Activated T-helper 1 cell treated with Interleukin-2 at 50 U/mL for 16 hours (primary cell): Measurements from ENCODE around the gene ARHGAP25.
"Not testable (repeated sequence)": the region's sequence is repeated elsewhere in the genome, so short reads cannot be mapped to it uniquely, and the experiment has no call there.

Experiments
- DNase-seq: peaks from one replicate; pipeline ENCODE4 v3.0.0-alpha.2; 2020; ENCODE audit warnings: low read depth

Gene ARHGAP25

DNA sequence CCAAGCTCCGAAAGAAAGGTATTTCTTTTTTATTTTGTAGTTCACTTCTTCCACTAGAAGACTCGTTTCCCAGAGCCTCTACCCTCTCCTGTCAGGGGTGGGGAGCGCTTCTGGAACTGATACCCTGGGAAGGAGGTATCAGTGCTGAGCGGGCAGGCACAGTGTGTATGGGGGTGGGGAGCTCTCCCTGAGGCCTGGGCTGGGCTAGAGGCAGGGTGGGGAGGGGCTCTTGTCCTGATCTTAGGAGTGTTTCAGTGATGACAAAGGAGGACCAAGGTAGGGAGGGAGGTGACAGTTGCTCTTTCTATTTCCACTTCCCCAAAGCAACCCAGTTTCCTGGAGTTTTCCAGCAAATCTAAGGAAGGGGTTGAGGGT, 65.4 kb downstream of the ARHGAP25 start:
- no peak for DNase-seq

DNA sequence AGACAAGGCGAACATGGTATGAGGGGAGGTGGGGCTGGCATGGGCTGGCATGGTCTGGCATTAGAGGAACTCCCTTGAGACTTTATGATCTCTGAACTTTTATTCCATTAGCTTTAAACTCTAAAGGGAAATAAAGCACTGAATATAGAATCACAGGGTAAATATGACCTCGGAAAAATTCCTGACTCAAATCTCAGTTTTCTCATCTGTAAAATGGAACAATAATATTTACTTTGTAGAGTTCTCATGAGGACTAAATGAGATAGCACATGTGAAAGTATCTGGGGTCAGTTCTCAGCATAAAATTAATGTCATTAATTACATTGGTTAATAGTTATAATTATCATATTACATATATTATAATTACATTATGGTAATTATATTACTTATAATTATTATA, 65.9 kb downstream of the ARHGAP25 start:
- DNase-seq = no peak

GRCh38 chr2:68802161-68802560, 67.5 kb downstream of the ARHGAP25 start:
- DNase-seq = not testable (repeated sequence)

- no peak for DNase-seq
Observed at GRCh38 chr2:68805025-68805424, 70.4 kb downstream of the ARHGAP25 start.

DNA sequence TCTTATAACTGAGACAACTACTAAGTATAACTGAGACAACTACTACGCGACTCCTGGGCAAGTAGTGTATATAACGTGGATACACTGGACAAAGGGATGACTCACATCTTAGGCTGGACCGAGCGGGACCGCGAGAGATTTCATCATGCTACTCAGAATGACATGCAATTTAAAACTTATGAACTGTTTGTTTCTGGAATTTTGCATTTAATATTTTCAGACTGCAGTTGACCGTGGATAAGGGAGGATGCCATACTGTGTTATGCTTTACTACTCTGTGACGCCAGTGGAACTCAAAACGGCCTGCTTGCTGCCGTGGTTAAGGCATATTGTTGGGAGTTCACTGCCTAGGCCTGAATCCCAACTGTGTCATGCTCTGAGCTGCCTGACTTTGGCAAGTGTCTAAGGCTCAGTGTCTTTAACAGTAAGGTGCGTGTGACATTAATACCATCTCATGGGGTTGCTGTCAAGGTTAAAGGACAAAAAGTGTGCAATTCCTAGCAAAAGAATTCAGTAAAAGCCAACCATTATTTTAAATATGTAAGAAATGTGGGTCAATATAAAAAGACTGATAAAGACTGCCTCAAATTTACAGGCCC, 72.0 kb downstream of the ARHGAP25 start:
- no peak for DNase-seq

- DNase-seq = no peak
Observed at GRCh38 chr2:68807821-68808266, 73.2 kb downstream of the ARHGAP25 start.

- no peak for DNase-seq
Observed at GRCh38 chr2:68809324-68810240, 75.0 kb downstream of the ARHGAP25 start.

GRCh38 chr2:68811364-68811763, 76.8 kb downstream of the ARHGAP25 start:
- no peak for DNase-seq

DNA sequence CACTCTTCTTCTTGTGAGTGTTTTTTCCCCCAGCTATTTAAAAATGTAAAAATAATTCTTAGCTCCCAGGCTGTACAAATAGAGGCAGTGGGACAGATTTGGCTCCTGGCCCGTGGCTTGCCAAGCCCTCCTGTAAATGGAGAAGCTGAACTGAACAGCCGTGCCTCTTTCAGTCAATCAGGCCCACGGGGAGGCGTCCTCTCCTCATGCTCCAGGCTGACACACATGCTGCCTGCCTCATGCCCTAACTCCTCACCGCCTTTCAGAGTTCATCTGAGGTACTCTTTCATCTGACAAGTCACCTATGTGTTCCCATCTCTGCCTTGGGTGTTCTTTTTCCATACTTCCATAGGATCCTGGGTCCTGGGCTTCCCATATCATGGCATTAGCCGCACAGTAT, 77.6 kb downstream of the ARHGAP25 start:
- no peak for DNase-seq

DNA sequence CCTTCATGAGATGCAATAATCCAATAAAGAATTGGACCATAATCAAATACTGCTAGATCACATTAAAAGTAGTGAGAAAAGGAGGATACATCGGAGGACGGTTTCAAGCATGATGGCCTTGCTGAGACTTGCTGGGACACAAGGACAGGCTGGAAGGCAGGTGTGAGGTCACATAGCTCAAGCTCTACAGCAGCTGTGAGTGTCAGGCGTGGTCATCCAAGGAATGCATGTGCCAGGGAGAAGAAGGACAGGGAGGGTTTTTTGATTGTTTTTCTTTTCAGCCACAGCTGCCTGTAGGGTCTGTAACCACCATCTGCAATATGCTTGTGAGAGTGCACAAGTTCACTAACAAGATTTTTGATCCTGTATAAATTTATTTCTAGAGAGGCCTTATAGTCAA, 79.0 kb downstream of the ARHGAP25 start:
- DNase-seq = no peak

DNA sequence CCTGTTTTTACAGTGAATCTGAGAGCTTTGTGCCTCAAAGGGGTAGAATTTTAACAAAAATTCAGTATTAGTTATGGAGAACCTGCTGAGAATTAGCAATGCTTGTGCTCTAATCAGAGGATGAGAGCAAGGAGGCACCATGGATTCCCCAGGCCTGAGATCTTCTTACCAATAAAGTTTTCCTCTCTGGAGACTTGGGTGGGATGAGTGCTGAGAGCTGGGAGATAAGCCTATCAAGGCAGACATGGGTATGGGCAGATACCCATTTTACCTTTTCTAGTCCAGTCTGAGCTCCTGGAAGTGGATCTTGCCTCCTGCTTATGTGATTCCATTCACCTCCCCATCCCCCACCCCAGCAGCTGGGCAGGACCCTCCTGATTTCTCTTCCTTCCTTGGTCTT, 82.7 kb downstream of the ARHGAP25 start:
- no peak for DNase-seq

GRCh38 chr2:68819556-68819955, 84.9 kb downstream of the ARHGAP25 start:
- no peak for DNase-seq

DNA sequence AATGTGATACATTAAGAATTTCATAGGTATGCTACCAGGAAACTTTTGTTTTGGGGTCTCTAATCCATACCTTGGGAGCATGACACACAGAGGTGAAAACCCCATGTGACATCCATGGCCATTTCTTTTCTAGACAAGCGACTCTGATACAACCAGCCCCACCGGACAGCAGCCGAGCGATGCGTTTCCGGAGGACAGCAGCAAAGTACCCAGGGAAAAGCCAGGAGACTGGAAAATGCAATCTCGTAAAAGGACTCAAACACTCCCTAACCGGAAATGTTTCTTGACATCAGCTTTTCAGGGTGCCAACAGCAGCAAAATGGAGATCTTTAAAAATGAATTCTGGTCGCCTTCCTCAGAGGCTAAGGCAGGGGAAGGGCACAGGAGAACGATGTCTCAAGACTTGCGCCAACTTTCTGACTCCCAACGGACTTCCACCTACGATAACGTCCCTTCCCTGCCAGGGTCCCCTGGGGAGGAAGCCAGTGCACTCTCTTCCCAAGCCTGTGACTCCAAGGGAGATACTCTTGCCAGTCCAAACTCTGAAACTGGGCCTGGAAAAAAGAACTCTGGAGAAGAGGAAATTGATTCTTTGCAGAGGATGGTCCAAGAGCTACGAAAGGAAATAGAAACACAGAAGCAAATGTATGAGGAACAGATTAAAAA, 87.7 kb downstream of the ARHGAP25 start:
- DNase-seq = no peak

- DNase-seq = no peak
Observed at GRCh38 chr2:68824831-68825230, 90.2 kb downstream of the ARHGAP25 start.

GRCh38 chr2:68825866-68826265, 91.3 kb downstream of the ARHGAP25 start:
- no peak for DNase-seq

DNA sequence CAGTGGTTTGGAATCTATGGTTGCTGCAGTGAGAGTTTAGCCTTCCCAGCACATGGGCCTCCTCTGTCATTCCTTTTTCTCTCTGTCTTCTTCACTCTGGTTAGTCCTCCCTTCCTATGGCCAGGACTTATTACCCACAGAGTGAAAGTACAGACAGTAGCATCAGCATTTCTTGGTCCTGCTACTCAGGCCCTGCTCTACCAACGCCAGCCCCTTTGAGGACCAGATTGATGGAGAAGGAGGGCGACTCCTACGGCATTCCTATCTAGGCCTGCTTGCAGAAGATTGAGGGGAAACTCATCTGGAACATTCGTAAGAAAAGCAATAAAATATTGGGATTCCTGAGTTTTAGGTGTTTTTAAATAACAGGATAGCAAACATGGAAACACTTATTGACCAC, 93.1 kb downstream of the ARHGAP25 start:
- DNase-seq = no peak

DNA sequence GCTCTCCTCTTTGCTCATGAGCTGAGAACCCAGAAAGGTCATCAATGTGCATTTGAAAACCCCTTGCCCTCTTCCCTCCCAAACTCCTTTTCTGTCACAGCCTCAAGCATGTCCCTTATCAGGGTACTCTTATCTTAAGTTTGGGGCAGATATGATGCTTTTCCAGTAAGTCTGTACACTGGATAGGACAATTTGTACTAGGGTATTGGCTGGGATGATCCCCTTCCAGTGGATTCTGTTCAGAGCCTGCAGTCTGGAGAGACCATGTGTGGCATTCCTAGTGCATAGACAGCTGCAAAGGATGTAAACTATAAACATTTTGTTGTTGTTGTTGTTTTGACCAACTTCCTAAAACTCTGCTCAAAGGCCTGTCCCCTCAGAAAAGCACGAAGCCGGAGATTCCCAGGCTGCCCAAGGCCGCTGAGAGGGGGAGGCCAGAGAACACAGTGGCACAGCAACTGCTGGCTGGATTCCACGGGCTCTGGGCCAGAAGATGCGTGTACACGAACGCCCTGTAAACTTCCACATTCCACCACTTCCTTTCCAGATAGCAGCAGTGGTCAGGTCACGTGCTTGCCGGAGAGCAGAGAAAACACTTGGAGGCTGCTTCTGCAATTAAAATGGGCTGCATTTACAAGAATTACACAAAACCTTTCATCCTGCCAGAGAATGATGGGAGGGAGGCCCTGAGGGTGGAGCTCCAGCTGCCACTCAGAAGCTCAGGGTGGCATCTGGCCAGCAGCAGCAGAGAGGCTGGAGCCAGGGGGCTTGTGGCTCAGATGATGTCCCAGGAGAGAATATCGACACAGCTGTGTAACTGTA, 94.5 kb downstream of the ARHGAP25 start:
- peak; percentile 64 for DNase-seq

DNA sequence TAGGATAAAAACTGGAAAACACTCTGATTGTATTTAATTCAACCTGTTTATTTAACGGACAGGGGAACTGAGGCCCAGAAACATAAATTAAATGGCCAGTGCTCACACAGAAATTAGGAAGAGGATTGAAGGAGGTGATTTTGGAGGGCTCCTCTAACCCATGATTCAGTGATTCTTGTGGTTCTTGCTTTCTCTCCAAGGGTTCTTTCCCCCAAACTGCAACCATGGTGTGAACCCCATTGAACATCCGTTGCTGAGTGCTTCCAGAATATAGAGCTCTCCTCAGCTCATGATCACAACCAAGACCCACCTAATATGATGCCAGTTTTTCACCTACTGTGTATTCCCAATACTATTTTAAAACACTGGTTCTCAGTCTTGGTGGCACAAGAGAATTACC, 95.1 kb downstream of the ARHGAP25 start:
- DNase-seq = no peak

GRCh38 chr2:68831686-68832232, 97.1 kb downstream of the ARHGAP25 start:
- no peak for DNase-seq

GRCh38 chr2:68832233-68832869, 97.7 kb downstream of the ARHGAP25 start:
- no peak for DNase-seq

GRCh38 chr2:68833162-68833561, 98.6 kb downstream of the ARHGAP25 start:
- no peak for DNase-seq
